Chondrocyte (in vitro differentiated cells): ENCODE data around the gene CLDN14. TPM values are rescaled to one million over a fixed set of nuclear protein-coding genes. Genes with fewer than 3 reads are reported as not detected.

Experiments
- DNase-seq: peaks from one replicate; pipeline ENCODE4 v3.0.0; 2021; ENCODE audit warnings: mixed read lengths, low spot score
- H3K27ac Mint-ChIP-seq: one replicate; pipeline ENCODE4 v1.8.0; 2021; ENCODE audit warnings: mild to moderate bottlenecking, moderate library complexity, mixed read lengths; ENCODE audit not compliant: unreplicated experiment
- H3K27me3 Mint-ChIP-seq: 2 replicates; pipeline ENCODE4 v1.8.0; 2021; ENCODE audit warnings: low read depth, mixed read lengths
- H3K36me3 Mint-ChIP-seq: 2 replicates; pipeline ENCODE4 v1.8.0; 2021; ENCODE audit warnings: low read depth, mixed read lengths
- H3K4me1 Mint-ChIP-seq: 2 replicates; pipeline ENCODE4 v1.8.0; 2021; ENCODE audit warnings: low read depth, mild to moderate bottlenecking, mixed read lengths
- H3K4me3 Mint-ChIP-seq: one replicate; pipeline ENCODE4 v1.8.0; 2021; ENCODE audit warnings: mild to moderate bottlenecking, moderate library complexity, mixed read lengths; ENCODE audit not compliant: unreplicated experiment
- H3K9me3 Mint-ChIP-seq: 2 replicates; pipeline ENCODE4 v1.8.0; 2021; ENCODE audit warnings: low read depth, mixed read lengths
- total RNA-seq: library from RNA; stranded (reverse); gene quantifications from 3 replicates; pipeline ENCODE4 v1.2.1, GENCODE V29; 2021
- TF ChIP-seq, protein P1 (sequence below): fragments of 200-600 bp; sonication (generic); IDR thresholded peaks from 2 replicates; pipeline ENCODE4 v1.5.0; 2021; ENCODE audit warnings: antibody characterized with exemption, mild to moderate bottlenecking, moderate library complexity

CLDN14 gene
- total RNA-seq, 1 donor from 2014 or later = not detected

- no peaks in the 10 kb centered on the region for H3K4me1 Mint-ChIP-seq
- peaks cover 3% of the 10 kb centered on the region for H3K27me3 Mint-ChIP-seq
- H3K27ac Mint-ChIP-seq = no peak overlapping the region
- TF ChIP-seq, protein P1, sequence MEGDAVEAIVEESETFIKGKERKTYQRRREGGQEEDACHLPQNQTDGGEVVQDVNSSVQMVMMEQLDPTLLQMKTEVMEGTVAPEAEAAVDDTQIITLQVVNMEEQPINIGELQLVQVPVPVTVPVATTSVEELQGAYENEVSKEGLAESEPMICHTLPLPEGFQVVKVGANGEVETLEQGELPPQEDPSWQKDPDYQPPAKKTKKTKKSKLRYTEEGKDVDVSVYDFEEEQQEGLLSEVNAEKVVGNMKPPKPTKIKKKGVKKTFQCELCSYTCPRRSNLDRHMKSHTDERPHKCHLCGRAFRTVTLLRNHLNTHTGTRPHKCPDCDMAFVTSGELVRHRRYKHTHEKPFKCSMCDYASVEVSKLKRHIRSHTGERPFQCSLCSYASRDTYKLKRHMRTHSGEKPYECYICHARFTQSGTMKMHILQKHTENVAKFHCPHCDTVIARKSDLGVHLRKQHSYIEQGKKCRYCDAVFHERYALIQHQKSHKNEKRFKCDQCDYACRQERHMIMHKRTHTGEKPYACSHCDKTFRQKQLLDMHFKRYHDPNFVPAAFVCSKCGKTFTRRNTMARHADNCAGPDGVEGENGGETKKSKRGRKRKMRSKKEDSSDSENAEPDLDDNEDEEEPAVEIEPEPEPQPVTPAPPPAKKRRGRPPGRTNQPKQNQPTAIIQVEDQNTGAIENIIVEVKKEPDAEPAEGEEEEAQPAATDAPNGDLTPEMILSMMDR = no peak
- no peaks in the 10 kb centered on the region for H3K9me3 Mint-ChIP-seq
- H3K36me3 Mint-ChIP-seq = no peaks in the 10 kb centered on the region
- no peak for DNase-seq
- H3K4me3 Mint-ChIP-seq = no peak overlapping the region
Measured at GRCh38 chr21:36512971-36513370, 33.0 kb upstream of the CLDN14 start.

DNA sequence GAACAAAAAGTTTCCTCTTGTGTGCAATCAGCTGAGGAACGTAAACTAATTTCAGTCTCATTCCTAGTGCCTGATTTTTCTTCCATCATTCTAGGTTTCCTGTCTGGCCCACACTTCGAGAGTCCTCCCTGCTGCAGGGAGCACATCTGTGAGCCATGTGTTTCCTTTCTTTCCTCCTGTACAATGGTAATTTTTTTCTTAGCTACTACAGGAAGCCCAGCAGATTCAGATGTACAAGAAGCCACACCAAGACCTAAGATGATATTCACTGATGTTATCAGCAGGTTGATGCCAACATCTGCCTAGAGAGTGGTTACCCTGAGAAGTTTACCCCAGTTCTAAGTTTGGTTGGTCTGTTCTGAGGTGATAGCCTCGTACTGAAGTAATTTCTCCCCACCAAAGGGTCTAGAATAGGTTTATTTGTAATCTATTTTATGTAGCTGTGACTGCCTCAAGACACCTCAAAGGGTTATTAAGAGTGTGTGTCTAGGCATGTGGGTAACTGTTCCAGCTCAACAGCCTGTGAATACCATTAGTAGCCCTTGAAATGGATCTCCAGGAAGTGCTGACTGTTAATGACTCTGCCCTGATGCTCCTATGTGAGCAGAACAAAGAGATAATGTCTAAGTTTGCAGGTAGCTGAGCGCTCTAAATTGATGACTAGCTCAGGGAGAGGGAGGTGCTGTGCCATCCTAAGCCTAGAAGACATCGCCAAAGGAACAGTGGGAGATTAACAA, 31.7 kb upstream of the CLDN14 start:
- Mint-ChIP-seq H3K4me1 (no peaks in the 10 kb centered on the region), H3K9me3 (no peaks in the 10 kb centered on the region), H3K27me3 (peaks cover 3% of the 10 kb centered on the region), H3K4me3 (no peak overlapping the region), H3K27ac (no peak overlapping the region), H3K36me3 (no peaks in the 10 kb centered on the region)
- TF ChIP-seq, protein P1 = no peak
- DNase-seq = no peak

DNA sequence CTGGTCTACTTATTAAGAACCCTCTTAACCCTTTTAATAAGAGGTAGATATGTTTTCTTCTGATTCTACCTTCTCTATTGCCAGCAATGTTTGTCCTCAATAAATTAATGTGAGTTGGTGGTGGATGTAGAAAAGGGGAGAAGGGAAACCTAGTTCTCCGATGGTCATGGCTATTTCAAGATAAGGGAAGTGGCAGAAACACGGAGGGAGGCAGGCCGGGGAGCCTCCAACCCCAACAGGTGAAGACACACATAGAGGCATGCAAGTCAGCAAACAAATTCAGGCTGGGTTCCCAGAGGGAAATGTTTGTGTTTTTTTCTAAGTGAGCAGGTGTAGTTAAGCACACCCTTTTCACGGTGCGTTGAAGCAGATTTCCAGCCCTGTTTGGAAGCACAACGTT, 31.0 kb upstream of the CLDN14 start:
- Mint-ChIP-seq H3K36me3 (no peaks in the 10 kb centered on the region), H3K4me1 (no peaks in the 10 kb centered on the region), H3K4me3 (no peak overlapping the region), H3K27ac (no peak overlapping the region), H3K9me3 (no peaks in the 10 kb centered on the region), H3K27me3 (peaks cover 3% of the 10 kb centered on the region)
- no peak for DNase-seq
- TF ChIP-seq, protein P1 = no peak

GRCh38 chr21:36509973-36510664, 30.2 kb upstream of the CLDN14 start:
- TF ChIP-seq, protein P1 = no peak
- H3K36me3 Mint-ChIP-seq = no peaks in the 10 kb centered on the region
- H3K4me1 Mint-ChIP-seq = no peaks in the 10 kb centered on the region
- H3K27me3 Mint-ChIP-seq = peaks cover 3% of the 10 kb centered on the region
- DNase-seq = no peak
- no peaks in the 10 kb centered on the region for H3K9me3 Mint-ChIP-seq
- H3K27ac Mint-ChIP-seq = no peak overlapping the region
- no peak overlapping the region for H3K4me3 Mint-ChIP-seq

DNA sequence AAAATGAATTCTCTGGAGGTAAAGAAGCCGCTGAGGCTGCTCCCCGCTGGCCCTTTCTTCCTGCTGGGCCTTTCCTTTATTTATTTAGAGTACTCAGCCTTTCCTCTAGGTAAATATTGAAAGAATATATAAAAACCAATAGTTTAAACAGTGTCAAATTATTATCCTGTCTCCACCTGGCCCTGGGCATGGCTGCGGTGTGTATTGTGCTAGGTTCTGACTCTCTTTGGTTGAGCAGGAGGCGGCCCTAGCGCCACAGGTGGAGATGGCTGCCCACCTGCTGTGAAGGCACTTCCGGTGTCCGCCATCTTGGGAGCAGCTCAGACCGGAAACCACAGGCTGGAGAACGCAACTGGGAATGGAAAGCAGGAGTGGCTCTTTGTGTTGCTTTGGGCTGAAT, 29.0 kb upstream of the CLDN14 start:
- no peak overlapping the region for H3K4me3 Mint-ChIP-seq
- H3K4me1 Mint-ChIP-seq = no peaks in the 10 kb centered on the region
- DNase-seq = no peak
- no peak overlapping the region for H3K27ac Mint-ChIP-seq
- H3K9me3 Mint-ChIP-seq = no peaks in the 10 kb centered on the region
- H3K36me3 Mint-ChIP-seq = no peaks in the 10 kb centered on the region
- TF ChIP-seq, protein P1 = no peak
- H3K27me3 Mint-ChIP-seq = peaks cover 3% of the 10 kb centered on the region
